ENCODE data around the gene PAPPA. TPM values are rescaled to one million over a fixed set of nuclear protein-coding genes. Genes with fewer than 3 reads are reported as not detected.

Gene PAPPA
- total and polyA plus RNA-seq, 7 experiments from 2014 or later, result 0.07 to 0.64 (median 0.48) TPM; not detected in 4

DNA sequence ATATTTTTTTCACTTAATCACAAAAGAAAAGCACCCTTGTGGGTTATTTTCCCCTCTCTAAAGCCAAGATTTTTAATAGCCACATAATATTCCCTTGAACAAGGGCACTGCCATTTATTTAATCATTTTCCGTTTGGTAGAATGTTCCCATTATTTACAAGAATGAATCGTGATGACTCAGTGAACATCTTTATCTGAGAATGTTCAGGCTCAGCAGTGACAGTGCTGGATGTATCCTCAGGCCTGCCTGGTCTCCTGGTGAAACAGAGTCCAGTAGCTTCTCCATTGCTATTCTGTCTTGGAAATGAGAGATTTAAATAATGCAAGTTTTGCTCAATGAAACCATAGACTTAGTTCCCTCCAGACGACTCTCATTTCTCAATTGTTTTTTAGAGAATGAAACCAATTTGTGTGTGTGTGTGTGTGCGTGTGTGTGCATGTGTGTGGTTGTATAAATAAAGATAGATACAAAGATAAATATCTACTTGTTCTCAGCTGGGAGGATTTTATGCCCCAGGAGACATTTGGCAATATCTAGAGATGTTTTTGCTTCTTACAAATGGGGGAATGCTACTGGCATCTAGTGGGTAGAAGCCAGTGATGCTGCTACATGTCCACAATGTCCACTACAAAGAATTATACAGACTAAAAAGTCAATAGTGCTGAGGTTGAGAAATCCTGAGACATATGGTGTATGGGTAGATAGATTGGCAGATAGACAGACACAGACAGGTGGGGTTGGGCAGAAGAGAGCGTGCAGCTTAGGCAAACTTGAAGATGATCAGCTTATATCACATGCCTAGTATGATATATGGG is 55.0 kb downstream of the PAPPA start:
- H3K27me3 ChIP-seq (ENCODE audit: control insufficient read depth in 2 of 2, insufficient read depth in 2 of 2, low read length in 2 of 2), result no peaks in the 10 kb centered on the region
- ATAC-seq (no peak), DNase-seq (no peak)
- intact Hi-C loops (cut with micrococcal nuclease), result no loop called here
- Mint-ChIP-seq H3K27me3 (peaks cover 0 to 11% (median 0%) of the 10 kb centered on the region in 5 donors), H3K27ac (no peak overlapping the region), H3K4me3 (no peak overlapping the region), H3K4me1 (no peaks in the 10 kb centered on the region), H3K36me3 (no peaks in the 10 kb centered on the region), H3K9me3 (peaks cover 0 to 6% (median 0%) of the 10 kb centered on the region in 11 donors)
- H3K9me3 ChIP-seq (ENCODE audit: control insufficient read depth in 2 of 3, low read length in 3 of 3), result no peaks in the 10 kb centered on the region
- ChIA-PET CTCF (no interaction called here), POLR2A (no interaction called here)
- no peak overlapping the region for H3K27ac ChIP-seq (ENCODE audit: low read depth, low read length)
- H3K4me1 ChIP-seq (ENCODE audit: control insufficient read depth in 2 of 2, insufficient read depth in 2 of 2, low read length in 2 of 2), result no peaks in the 10 kb centered on the region
- no peaks in the 10 kb centered on the region for H3K36me3 ChIP-seq (ENCODE audit: control insufficient read depth in 2 of 3, insufficient read depth in 3 of 3, low read length in 3 of 3)
- no peak overlapping the region for H3K4me3 ChIP-seq (ENCODE audit: low read length)

- peaks cover 0 to 5% (median 0%) of the 10 kb centered on the region in 11 donors for H3K9me3 Mint-ChIP-seq
- Histone ChIP-seq H3K4me1 (ENCODE audit: control insufficient read depth in 2 of 2, insufficient read depth in 2 of 2, low read length in 2 of 2) (no peaks in the 10 kb centered on the region), H3K4me3 (ENCODE audit: low read length) (no peak overlapping the region), H3K27me3 (ENCODE audit: control insufficient read depth in 2 of 2, insufficient read depth in 2 of 2, low read length in 2 of 2) (no peaks in the 10 kb centered on the region), H3K27ac (ENCODE audit: low read depth, low read length) (no peak overlapping the region), H3K36me3 (ENCODE audit: control insufficient read depth in 2 of 3, insufficient read depth in 3 of 3, low read length in 3 of 3) (no peaks in the 10 kb centered on the region), H3K9me3 (ENCODE audit: control insufficient read depth in 2 of 3, low read length in 3 of 3) (no peaks in the 10 kb centered on the region)
- H3K4me3 Mint-ChIP-seq, result no peak overlapping the region
- ATAC-seq (no peak), DNase-seq (no peak)
- ChIA-PET POLR2A (no interaction called here), CTCF (no interaction called here)
- no peaks in the 10 kb centered on the region for H3K4me1 Mint-ChIP-seq
- intact Hi-C loops (cut with micrococcal nuclease), result no loop called here
- H3K36me3 Mint-ChIP-seq, result no peaks in the 10 kb centered on the region
- no peak overlapping the region for H3K27ac Mint-ChIP-seq
- peaks cover 0 to 8% (median 0%) of the 10 kb centered on the region in 5 donors for H3K27me3 Mint-ChIP-seq
These were observed 56.0 kb downstream of the PAPPA start for GRCh38 chr9:116209414-116210116.

DNA sequence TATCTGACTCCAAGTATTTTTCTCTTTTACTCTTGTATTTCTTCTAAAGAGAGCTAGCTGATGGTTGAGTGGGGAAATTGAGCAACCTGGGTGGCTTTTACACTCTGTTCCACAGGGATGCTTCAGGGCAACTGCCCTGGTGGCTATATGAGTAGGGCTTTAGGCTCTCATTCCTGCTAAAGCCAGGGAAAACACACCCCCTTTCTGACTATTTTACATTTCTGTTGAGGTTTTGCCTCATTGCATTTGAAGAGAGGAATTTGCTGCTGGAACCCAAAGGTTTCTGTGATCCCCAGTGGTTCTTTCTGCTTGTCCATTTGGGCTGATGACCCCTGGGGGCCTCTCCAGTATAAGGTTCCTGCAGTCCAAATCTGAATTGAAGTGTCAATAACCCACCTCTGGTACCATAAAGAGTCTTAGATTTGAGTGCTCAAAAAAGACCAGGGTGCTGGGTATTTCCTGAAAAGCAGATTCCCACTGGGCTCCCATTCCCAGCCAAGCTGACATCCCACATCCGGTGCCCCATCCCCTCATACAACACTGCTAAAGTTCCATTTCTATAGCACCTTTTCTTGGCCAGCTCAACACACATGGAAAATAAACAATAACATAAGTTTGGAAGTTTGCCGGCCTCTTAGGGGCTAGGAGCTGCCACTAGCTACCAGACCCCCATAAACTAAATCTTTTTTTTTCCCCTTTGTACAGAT is 59.5 kb downstream of the PAPPA start:
- no peak overlapping the region for H3K27ac ChIP-seq (ENCODE audit: low read depth, low read length)
- H3K9me3 ChIP-seq (ENCODE audit: control insufficient read depth in 2 of 3, low read length in 3 of 3), result no peaks in the 10 kb centered on the region
- H3K4me1 ChIP-seq (ENCODE audit: control insufficient read depth in 2 of 2, insufficient read depth in 2 of 2, low read length in 2 of 2), result no peaks in the 10 kb centered on the region
- no peaks in the 10 kb centered on the region for H3K27me3 ChIP-seq (ENCODE audit: control insufficient read depth in 2 of 2, insufficient read depth in 2 of 2, low read length in 2 of 2)
- ATAC-seq, result no peak
- ChIA-PET POLR2A (no interaction called here), CTCF (no interaction called here)
- no peaks in the 10 kb centered on the region for H3K36me3 ChIP-seq (ENCODE audit: control insufficient read depth in 2 of 3, insufficient read depth in 3 of 3, low read length in 3 of 3)
- peaks cover 0 to 17% (median 0%) of the 10 kb centered on the region in 5 donors for H3K27me3 Mint-ChIP-seq
- no peak overlapping the region for H3K4me3 Mint-ChIP-seq
- no peak overlapping the region for H3K4me3 ChIP-seq (ENCODE audit: low read length)
- H3K9me3 Mint-ChIP-seq, result peaks cover 0 to 9% (median 1%) of the 10 kb centered on the region in 11 donors
- H3K36me3 Mint-ChIP-seq, result no peaks in the 10 kb centered on the region
- DNase-seq, result no peak
- intact Hi-C loops (cut with micrococcal nuclease), result no loop called here
- no peaks in the 10 kb centered on the region for H3K4me1 Mint-ChIP-seq
- H3K27ac Mint-ChIP-seq, result no peak overlapping the region

DNA sequence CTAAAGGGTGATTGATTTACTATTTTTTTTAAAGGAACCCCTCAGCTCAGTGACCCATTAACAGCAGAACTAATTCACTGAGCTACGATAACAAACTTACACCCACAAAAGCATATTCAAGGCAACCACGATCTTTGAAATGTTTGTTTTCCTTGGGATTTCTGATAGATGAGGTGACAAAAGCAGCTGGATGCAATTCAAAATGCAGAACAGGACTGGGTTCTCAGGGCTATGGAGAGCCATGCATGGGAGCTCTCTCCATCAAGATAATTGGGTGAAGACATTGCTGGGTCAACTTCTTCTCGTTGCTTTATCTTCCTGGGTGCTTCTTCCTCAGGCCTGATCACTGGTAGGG is 60.1 kb downstream of the PAPPA start:
- peaks cover 0 to 9% (median 1%) of the 10 kb centered on the region in 11 donors for H3K9me3 Mint-ChIP-seq
- Histone ChIP-seq H3K27ac (ENCODE audit: low read depth, low read length) (no peak overlapping the region), H3K9me3 (ENCODE audit: control insufficient read depth in 2 of 3, low read length in 3 of 3) (no peaks in the 10 kb centered on the region), H3K4me3 (ENCODE audit: low read length) (no peak overlapping the region), H3K27me3 (ENCODE audit: control insufficient read depth in 2 of 2, insufficient read depth in 2 of 2, low read length in 2 of 2) (no peaks in the 10 kb centered on the region), H3K36me3 (ENCODE audit: control insufficient read depth in 2 of 3, insufficient read depth in 3 of 3, low read length in 3 of 3) (no peaks in the 10 kb centered on the region), H3K4me1 (ENCODE audit: control insufficient read depth in 2 of 2, insufficient read depth in 2 of 2, low read length in 2 of 2) (no peaks in the 10 kb centered on the region)
- H3K36me3 Mint-ChIP-seq, result no peaks in the 10 kb centered on the region
- CTCF ChIA-PET, result no interaction called here
- H3K27me3 Mint-ChIP-seq, result peaks cover 0 to 17% (median 0%) of the 10 kb centered on the region in 5 donors
- H3K27ac Mint-ChIP-seq, result no peak overlapping the region
- intact Hi-C loops (cut with micrococcal nuclease), result no loop called here
- POLR2A ChIA-PET, result no interaction called here
- H3K4me3 Mint-ChIP-seq, result no peak overlapping the region
- no peaks in the 10 kb centered on the region for H3K4me1 Mint-ChIP-seq
- no peak for DNase-seq
- ATAC-seq, result no peak

DNA sequence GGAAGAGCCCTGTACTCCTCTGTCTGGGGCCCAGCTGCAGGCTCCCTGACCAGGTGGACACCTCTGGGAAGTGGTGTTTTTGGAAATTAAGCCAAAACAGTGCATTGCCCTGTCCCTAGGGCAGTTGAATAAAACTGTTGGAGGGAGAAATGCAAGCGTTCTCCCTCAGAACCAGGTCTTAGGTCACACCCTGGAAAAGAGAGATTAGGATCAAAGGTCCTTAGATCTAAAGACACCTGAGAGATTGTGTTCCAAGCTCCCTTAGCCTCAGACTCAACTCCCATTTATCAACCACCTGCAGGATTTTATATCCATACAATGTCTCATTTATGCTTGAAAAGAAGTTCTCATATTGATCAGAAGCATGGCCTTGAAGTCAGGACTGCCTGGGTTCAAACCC is 64.8 kb downstream of the PAPPA start:
- intact Hi-C loops (cut with micrococcal nuclease), result no loop called here
- Mint-ChIP-seq H3K4me3 (no peak overlapping the region), H3K27me3 (peaks cover 0 to 14% (median 4%) of the 10 kb centered on the region in 5 donors), H3K36me3 (peaks cover 0 to 3% (median 0%) of the 10 kb centered on the region in 5 donors), H3K4me1 (no peaks in the 10 kb centered on the region), H3K27ac (no peak overlapping the region), H3K9me3 (peaks cover 0 to 9% (median 2%) of the 10 kb centered on the region in 11 donors)
- Histone ChIP-seq H3K36me3 (ENCODE audit: control insufficient read depth in 2 of 3, insufficient read depth in 3 of 3, low read length in 3 of 3) (no peaks in the 10 kb centered on the region), H3K4me3 (ENCODE audit: low read length) (no peak overlapping the region), H3K27ac (ENCODE audit: low read depth, low read length) (no peak overlapping the region), H3K4me1 (ENCODE audit: control insufficient read depth in 2 of 2, insufficient read depth in 2 of 2, low read length in 2 of 2) (no peaks in the 10 kb centered on the region), H3K27me3 (ENCODE audit: control insufficient read depth in 2 of 2, insufficient read depth in 2 of 2, low read length in 2 of 2) (no peaks in the 10 kb centered on the region), H3K9me3 (ENCODE audit: control insufficient read depth in 2 of 3, low read length in 3 of 3) (no peaks in the 10 kb centered on the region)
- no peak for DNase-seq
- ChIA-PET POLR2A (no interaction called here), CTCF (no interaction called here)
- no peak for ATAC-seq

DNA sequence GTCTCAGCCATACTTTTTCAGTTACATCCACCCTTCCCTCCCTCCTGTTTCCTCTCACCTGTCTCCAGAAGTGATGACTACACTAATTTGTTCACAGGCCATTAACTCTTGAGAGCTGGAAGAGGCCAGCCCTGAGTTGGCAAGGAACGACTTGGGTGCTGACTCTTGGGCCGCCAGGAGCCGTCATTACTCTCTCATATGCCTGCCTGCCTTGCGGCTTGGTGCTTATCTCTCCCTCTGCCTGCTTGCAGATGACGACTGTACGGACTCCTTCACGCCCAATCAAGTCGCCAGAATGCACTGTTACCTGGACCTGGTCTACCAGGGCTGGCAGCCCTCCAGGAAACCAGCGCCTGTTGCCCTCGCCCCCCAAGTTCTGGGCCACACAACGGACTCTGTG is 66.1 kb downstream of the PAPPA start:
- peaks cover 0 to 3% (median 0%) of the 10 kb centered on the region in 5 donors for H3K36me3 Mint-ChIP-seq
- intact Hi-C loops (cut with micrococcal nuclease), result no loop called here
- POLR2A ChIA-PET, result no interaction called here
- no peak for ATAC-seq
- no peaks in the 10 kb centered on the region for H3K36me3 ChIP-seq (ENCODE audit: control insufficient read depth in 2 of 3, insufficient read depth in 3 of 3, low read length in 3 of 3)
- H3K4me1 Mint-ChIP-seq, result no peaks in the 10 kb centered on the region
- DNase-seq, result no peak
- no peak overlapping the region for H3K27ac ChIP-seq (ENCODE audit: low read depth, low read length)
- no peaks in the 10 kb centered on the region for H3K27me3 ChIP-seq (ENCODE audit: control insufficient read depth in 2 of 2, insufficient read depth in 2 of 2, low read length in 2 of 2)
- H3K4me3 Mint-ChIP-seq, result no peak overlapping the region
- CTCF ChIA-PET, result no interaction called here
- no peak overlapping the region for H3K4me3 ChIP-seq (ENCODE audit: low read length)
- peaks cover 0 to 16% (median 2%) of the 10 kb centered on the region in 11 donors for H3K9me3 Mint-ChIP-seq
- H3K27me3 Mint-ChIP-seq, result peaks cover 0 to 14% (median 5%) of the 10 kb centered on the region in 5 donors
- H3K4me1 ChIP-seq (ENCODE audit: control insufficient read depth in 2 of 2, insufficient read depth in 2 of 2, low read length in 2 of 2), result no peaks in the 10 kb centered on the region
- no peaks in the 10 kb centered on the region for H3K9me3 ChIP-seq (ENCODE audit: control insufficient read depth in 2 of 3, low read length in 3 of 3)
- H3K27ac Mint-ChIP-seq, result no peak overlapping the region
